HCT116 (cell line): Measurements from ENCODE around the gene SPATA1. TPM values are rescaled to one million over a fixed set of nuclear protein-coding genes. Genes with fewer than 3 reads are reported as not detected.

Experiments
- ATAC-seq: fragments of 200-7000 bp; cut with Tn5 transposase; 2 replicates; pipeline ENCODE4 v1.9.1; 2020; ENCODE audit warnings: mild to moderate bottlenecking, moderate library complexity
- BruUV-seq: library from RNA; stranded (reverse); fragments of 400-500 nt; replicated peaks from 2 replicates; lab custom pipeline; 2021; lab: Mats Ljungman, UMichigan
- CTCF ChIA-PET: fragments of 300-600 bp; sonication (Branson Sonifier 250); formaldehyde crosslinking; loops from one replicate; lab custom pipeline; 2021; ENCODE audit warnings: antibody characterized with exemption; lab: Charles Lee
- POLR2A ChIA-PET: fragments of 300-600, 350-600 bp; sonication (Branson Sonifier 250); formaldehyde crosslinking; loops from one replicate; lab custom pipeline; 2021; ENCODE audit warnings: antibody characterized with exemption; lab: Charles Lee
- RAD21 ChIA-PET, 2 experiments: fragments of 300-600 bp; sonication (Branson Sonifier 250); formaldehyde crosslinking; loops; one replicate each; lab custom pipeline; 2023; ENCODE audit warnings: low total read pairs in 2 of 2; ENCODE audit not compliant: uncharacterized antibody in 2 of 2, unreplicated experiment in 2 of 2, low non-redundant PET in 1 of 2; lab: Charles Lee
- DNase-seq: peaks from one replicate; pipeline ENCODE4 v3.0.0-alpha.2; 2010; ENCODE audit warnings: low read depth, low spot score
- H2AFZ ChIP-seq: fragments of 200-600 bp; shearing (Covaris generic), sonication (generic); 2 replicates; pipeline ENCODE4 v1.6.1; 2017; ENCODE audit warnings: low read depth, mixed run types, mixed read lengths, antibody characterized with exemption, low read length; ENCODE audit not compliant: poor library complexity, severe bottlenecking
- H3K27ac ChIP-seq: 2 replicates; pipeline ENCODE4 v1.5.1; 2012; ENCODE audit warnings: low read depth, low read length
- H3K27me3 ChIP-seq: fragments of 200-600 bp; sonication (generic); 2 replicates; pipeline ENCODE4 v1.6.1; 2016; ENCODE audit warnings: mixed run types, low read length, mixed read lengths; ENCODE audit not compliant: insufficient read depth
- H3K36me3 ChIP-seq, 2 experiments: fragments of 200-500 bp in 1 of 2; fragments of 200-600 bp in 1 of 2; sonication (Bioruptor generic) in 1 of 2; sonication (generic) in 1 of 2; 2 replicates each; pipeline versions ENCODE4 v1.5.1 to v1.6.1; 2014 to 2016; ENCODE audit warnings: low read length in 2 of 2, inconsistent platforms in 1 of 2, mixed read lengths in 1 of 2, mixed run types in 1 of 2; ENCODE audit not compliant: insufficient read depth in 2 of 2, control insufficient read depth in 1 of 2
- H3K4me1 ChIP-seq, 2 experiments: fragments of 200-600 bp in 1 of 2; sonication (generic) in 1 of 2; 2 replicates each; pipeline versions ENCODE4 v1.5.1 to v1.6.1; 2012 to 2017; ENCODE audit warnings: low read length in 2 of 2, inconsistent platforms in 1 of 2, mild to moderate bottlenecking in 1 of 2, mixed read lengths in 1 of 2, mixed run types in 1 of 2, moderate library complexity in 1 of 2; ENCODE audit not compliant: insufficient read depth in 2 of 2, control insufficient read depth in 1 of 2
- H3K4me2 ChIP-seq: fragments of 200-600 bp; sonication (generic); 2 replicates; pipeline ENCODE4 v1.6.1; 2017; ENCODE audit warnings: mixed run types, low read length, mixed read lengths
- H3K4me3 ChIP-seq, 2 experiments: fragments of 200-600 bp in 1 of 2; sonication (generic) in 1 of 2; replicated peaks in 1 of 2; 2 replicates each; pipeline ENCODE4 v1.5.1; 2011 to 2016; ENCODE audit warnings: low read length in 2 of 2, control low read depth in 1 of 2, low read depth in 1 of 2, mild to moderate bottlenecking in 1 of 2, mixed read lengths in 1 of 2, mixed run types in 1 of 2
- H3K79me2 ChIP-seq: fragments of 200-600 bp; sonication (generic); 2 replicates; pipeline ENCODE4 v1.6.1; 2017; ENCODE audit warnings: mild to moderate bottlenecking, mixed run types, low read length, moderate library complexity, mixed read lengths; ENCODE audit not compliant: insufficient read depth
- H3K9ac ChIP-seq: fragments of 200-600 bp; sonication (generic); 2 replicates; pipeline ENCODE4 v1.6.1; 2016; ENCODE audit warnings: low read length, mixed read lengths
- H3K9me2 ChIP-seq: fragments of 200-600 bp; sonication (generic), shearing (Covaris generic); 2 replicates; pipeline ENCODE4 v1.6.1; 2017; ENCODE audit warnings: mixed run types, mild to moderate bottlenecking, moderate library complexity; ENCODE audit not compliant: insufficient read depth
- H3K9me3 ChIP-seq, 2 experiments: fragments of 200-500 bp in 1 of 2; fragments of 200-600 bp in 1 of 2; sonication (Bioruptor generic) in 1 of 2; sonication (generic) in 1 of 2; 2 replicates each; pipeline ENCODE4 v1.6.1; 2014 to 2017; ENCODE audit warnings: low read length in 2 of 2, mixed read lengths in 2 of 2, inconsistent platforms in 1 of 2, low read depth in 1 of 2, mild to moderate bottlenecking in 1 of 2, mixed run types in 1 of 2, moderate library complexity in 1 of 2; ENCODE audit not compliant: control insufficient read depth in 1 of 2, insufficient read depth in 1 of 2
- H4K20me1 ChIP-seq: fragments of 200-600 bp; sonication (generic), shearing (Covaris generic); 2 replicates; pipeline ENCODE4 v1.6.1; 2017; ENCODE audit warnings: mixed run types, mild to moderate bottlenecking, moderate library complexity; ENCODE audit not compliant: insufficient read depth
- CEBPB ChIP-seq: IDR thresholded peaks from 2 replicates; pipeline ENCODE4 v1.6.1; 2012; ENCODE audit warnings: low read depth
- POLR2AphosphoS5 ChIP-seq: IDR thresholded peaks from 2 replicates; pipeline ENCODE4 v1.6.1; 2011; ENCODE audit warnings: mild to moderate bottlenecking, low read depth, low read length, moderate library complexity
- SRF ChIP-seq: IDR thresholded peaks from 2 replicates; pipeline ENCODE4 v1.6.1; 2012; ENCODE audit warnings: low read depth
- intact Hi-C: fragments of 100-400 bp; cut with micrococcal nuclease; formaldehyde crosslinking; loops from 2 replicates; pipeline ENCODE4 v1.10.0; 2022
- total RNA-seq: library from RNA; stranded (reverse); gene quantifications from one replicate; pipeline ENCODE4 v1.2.1, GENCODE V29; 2021; ENCODE audit not compliant: unreplicated experiment
- TF ChIP-seq, protein P1 (sequence below): IDR thresholded peaks from 2 replicates; pipeline ENCODE4 v1.6.1; 2012
- TF ChIP-seq, protein P2 (sequence below), 3 experiments: fragments of 200-600 bp in 1 of 3; sonication (generic) in 1 of 3; IDR thresholded peaks in 2 of 3; conservative IDR thresholded peaks in 1 of 3; 2 replicates each; pipeline ENCODE4 v1.5.1; 2012 to 2017; ENCODE audit warnings: low read depth in 2 of 3, low read length in 2 of 3, antibody characterized with exemption in 1 of 3, borderline replicate concordance in 1 of 3, control low read depth in 1 of 3, mild to moderate bottlenecking in 1 of 3, mixed read lengths in 1 of 3, mixed run types in 1 of 3, moderate library complexity in 1 of 3; ENCODE audit not compliant: insufficient read depth in 1 of 3
- TF ChIP-seq, protein P3 (sequence below): IDR thresholded peaks from 2 replicates; pipeline ENCODE4 v1.6.1; 2012; ENCODE audit warnings: low read depth

SPATA1 gene
- total RNA-seq, 1 experiment from 2014 or later = 3.1 TPM

DNA sequence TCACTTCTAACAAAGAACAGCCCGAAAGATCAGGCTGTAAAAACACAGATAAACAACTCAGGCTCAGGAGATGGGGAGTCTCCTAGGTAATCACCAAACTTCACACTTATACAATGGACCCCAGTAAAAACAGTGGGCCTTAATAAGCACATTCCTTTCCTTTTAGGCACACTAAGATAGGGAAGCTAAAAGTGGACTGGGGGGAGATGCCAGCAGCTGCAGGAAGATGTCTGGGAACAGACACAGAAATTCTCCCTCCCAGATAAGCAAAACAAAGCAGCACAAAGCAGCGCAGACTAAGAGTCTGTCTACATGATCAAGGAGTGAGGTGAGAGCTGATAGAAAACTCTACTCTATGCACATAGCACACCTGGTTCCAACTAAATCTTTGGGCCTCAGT, 97.0 kb downstream of the SPATA1 start:
- Histone ChIP-seq H3K79me2 (no peaks in the 10 kb centered on the region), H2AFZ (no peak overlapping the region), H4K20me1 (no peaks in the 10 kb centered on the region), H3K9me3 (peaks cover 7 to 9% of the 10 kb centered on the region in 2 experiments; a peak in 2 of 4 replicates), H3K9me2 (no peaks in the 10 kb centered on the region), H3K27me3 (no peaks in the 10 kb centered on the region), H3K4me2 (peak overlapping the region; percentile 84), H3K4me3 (no peak overlapping the region), H3K4me1 (peaks cover 39 to 61% of the 10 kb centered on the region in 2 experiments), H3K36me3 (no peaks in the 10 kb centered on the region), H3K27ac (peak overlapping the region; percentile 69), H3K9ac (peak overlapping the region; percentile 45)
- ATAC-seq = peak; percentile 21
- ChIA-PET POLR2A (interaction anchor here (0.9 to 1.3 kb wide), 3 partner anchors 30 to 462 kb away, joined by 3 to 4 read pairs (median 3); no protein-coding TSS in a partner anchor), CTCF (interaction anchor here (0.9 to 2.9 kb wide), 7 partner anchors 17 to 462 kb away, joined by 3 to 27 read pairs (median 5); no protein-coding TSS in a partner anchor), RAD21 (interaction anchor here (1.1 to 2.4 kb wide), 4 partner anchors 97 to 462 kb away, joined by 3 to 7 read pairs (median 4); partner anchors contain the start of genes GNG5 (in 1 of the 2) and SPATA1 (in 1 of the 2))
- DNase-seq = no peak
- intact Hi-C loops = loop anchor here (5.0 to 10.0 kb wide), 3 partner anchors 98 to 332 kb away; partner anchors contain the start of genes GNG5 and SPATA1
- TF ChIP-seq CEBPB (no peak), SRF (no peak), POLR2AphosphoS5 (no peak)
- TF ChIP-seq, protein P1, sequence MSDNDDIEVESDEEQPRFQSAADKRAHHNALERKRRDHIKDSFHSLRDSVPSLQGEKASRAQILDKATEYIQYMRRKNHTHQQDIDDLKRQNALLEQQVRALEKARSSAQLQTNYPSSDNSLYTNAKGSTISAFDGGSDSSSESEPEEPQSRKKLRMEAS = no peak
- TF ChIP-seq, protein P2, sequence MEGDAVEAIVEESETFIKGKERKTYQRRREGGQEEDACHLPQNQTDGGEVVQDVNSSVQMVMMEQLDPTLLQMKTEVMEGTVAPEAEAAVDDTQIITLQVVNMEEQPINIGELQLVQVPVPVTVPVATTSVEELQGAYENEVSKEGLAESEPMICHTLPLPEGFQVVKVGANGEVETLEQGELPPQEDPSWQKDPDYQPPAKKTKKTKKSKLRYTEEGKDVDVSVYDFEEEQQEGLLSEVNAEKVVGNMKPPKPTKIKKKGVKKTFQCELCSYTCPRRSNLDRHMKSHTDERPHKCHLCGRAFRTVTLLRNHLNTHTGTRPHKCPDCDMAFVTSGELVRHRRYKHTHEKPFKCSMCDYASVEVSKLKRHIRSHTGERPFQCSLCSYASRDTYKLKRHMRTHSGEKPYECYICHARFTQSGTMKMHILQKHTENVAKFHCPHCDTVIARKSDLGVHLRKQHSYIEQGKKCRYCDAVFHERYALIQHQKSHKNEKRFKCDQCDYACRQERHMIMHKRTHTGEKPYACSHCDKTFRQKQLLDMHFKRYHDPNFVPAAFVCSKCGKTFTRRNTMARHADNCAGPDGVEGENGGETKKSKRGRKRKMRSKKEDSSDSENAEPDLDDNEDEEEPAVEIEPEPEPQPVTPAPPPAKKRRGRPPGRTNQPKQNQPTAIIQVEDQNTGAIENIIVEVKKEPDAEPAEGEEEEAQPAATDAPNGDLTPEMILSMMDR (IDR thresholded peaks at IDR 0.05 in 2 of 3, conservative IDR thresholded peaks at IDR 0.05 in 1 of 3; ENCODE audit: borderline replicate concordance in 1 of 3, insufficient read depth in 1 of 3, low read depth in 2 of 3, low read length in 2 of 3) = no peak
- TF ChIP-seq, protein P3, sequence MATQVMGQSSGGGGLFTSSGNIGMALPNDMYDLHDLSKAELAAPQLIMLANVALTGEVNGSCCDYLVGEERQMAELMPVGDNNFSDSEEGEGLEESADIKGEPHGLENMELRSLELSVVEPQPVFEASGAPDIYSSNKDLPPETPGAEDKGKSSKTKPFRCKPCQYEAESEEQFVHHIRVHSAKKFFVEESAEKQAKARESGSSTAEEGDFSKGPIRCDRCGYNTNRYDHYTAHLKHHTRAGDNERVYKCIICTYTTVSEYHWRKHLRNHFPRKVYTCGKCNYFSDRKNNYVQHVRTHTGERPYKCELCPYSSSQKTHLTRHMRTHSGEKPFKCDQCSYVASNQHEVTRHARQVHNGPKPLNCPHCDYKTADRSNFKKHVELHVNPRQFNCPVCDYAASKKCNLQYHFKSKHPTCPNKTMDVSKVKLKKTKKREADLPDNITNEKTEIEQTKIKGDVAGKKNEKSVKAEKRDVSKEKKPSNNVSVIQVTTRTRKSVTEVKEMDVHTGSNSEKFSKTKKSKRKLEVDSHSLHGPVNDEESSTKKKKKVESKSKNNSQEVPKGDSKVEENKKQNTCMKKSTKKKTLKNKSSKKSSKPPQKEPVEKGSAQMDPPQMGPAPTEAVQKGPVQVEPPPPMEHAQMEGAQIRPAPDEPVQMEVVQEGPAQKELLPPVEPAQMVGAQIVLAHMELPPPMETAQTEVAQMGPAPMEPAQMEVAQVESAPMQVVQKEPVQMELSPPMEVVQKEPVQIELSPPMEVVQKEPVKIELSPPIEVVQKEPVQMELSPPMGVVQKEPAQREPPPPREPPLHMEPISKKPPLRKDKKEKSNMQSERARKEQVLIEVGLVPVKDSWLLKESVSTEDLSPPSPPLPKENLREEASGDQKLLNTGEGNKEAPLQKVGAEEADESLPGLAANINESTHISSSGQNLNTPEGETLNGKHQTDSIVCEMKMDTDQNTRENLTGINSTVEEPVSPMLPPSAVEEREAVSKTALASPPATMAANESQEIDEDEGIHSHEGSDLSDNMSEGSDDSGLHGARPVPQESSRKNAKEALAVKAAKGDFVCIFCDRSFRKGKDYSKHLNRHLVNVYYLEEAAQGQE = no peak
- no TSS peak for BruUV-seq
